AG10803 (cell line): ENCODE data around the gene CYP4F11.
"Not testable (repeated sequence)": the region's sequence is repeated elsewhere in the genome, so short reads cannot be mapped to it uniquely, and the experiment has no call there.

ENCODE experiments used
- DNase-seq: peaks from one replicate; pipeline ENCODE4 v3.0.0; 2010; ENCODE audit warnings: low read depth
- H3K4me3 ChIP-seq: 2 replicates; pipeline ENCODE4 v1.5.1; 2011; ENCODE audit warnings: mild to moderate bottlenecking, low read length, control low read depth
- CTCF ChIP-seq: conservative IDR thresholded peaks from 2 replicates; pipeline ENCODE4 v1.5.1; 2011; ENCODE audit warnings: mild to moderate bottlenecking, low read length, control low read depth, inconsistent platforms

The CYP4F11 gene, protein sequence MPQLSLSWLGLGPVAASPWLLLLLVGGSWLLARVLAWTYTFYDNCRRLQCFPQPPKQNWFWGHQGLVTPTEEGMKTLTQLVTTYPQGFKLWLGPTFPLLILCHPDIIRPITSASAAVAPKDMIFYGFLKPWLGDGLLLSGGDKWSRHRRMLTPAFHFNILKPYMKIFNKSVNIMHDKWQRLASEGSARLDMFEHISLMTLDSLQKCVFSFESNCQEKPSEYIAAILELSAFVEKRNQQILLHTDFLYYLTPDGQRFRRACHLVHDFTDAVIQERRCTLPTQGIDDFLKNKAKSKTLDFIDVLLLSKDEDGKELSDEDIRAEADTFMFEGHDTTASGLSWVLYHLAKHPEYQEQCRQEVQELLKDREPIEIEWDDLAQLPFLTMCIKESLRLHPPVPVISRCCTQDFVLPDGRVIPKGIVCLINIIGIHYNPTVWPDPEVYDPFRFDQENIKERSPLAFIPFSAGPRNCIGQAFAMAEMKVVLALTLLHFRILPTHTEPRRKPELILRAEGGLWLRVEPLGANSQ

DNA sequence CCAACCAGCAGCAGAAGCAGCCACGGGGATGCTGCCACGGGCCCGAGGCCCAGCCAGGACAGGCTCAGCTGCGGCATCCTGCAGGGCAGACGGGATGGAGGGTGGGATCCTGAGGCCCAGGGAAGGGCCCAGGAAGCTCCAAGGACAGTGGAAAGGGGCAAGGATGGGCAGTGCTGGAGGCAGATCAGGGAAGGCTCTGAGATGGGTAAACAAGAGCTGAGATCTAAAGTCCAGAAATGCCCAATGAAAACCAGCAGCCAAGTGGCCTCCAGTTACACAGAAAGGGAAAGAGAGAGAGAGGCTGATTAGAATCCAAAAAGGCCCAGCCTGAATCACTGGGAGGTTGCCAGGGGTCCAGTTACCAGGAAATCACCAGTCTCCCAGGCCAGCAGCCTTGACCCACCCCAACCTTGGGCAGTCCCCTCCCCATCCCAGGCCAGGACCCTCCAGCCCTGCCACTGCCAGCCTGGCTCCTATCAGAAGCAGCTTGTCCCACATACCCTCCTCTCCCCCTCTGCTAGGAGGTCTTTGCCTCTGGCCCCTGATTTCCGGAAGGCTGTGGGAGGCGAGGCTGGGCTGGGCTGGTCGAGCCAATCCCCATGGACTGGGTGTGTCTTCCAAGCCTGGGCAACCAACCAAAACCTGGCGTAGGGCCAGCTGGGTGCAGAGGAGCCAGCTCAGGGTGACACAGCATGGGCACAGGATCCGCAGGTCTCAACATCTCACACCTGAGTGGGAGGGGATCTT is at the start of gene CYP4F11:
CYP4F11 (minus strand) TSS at position 198 of the 747 bp plus-strand sequence; CDS start at position 77, 121 bp downstream.
- TF ChIP-seq CTCF, result no peak
- no peak for DNase-seq
- no peak within 1 kb of the TSS for H3K4me3 ChIP-seq

DNA sequence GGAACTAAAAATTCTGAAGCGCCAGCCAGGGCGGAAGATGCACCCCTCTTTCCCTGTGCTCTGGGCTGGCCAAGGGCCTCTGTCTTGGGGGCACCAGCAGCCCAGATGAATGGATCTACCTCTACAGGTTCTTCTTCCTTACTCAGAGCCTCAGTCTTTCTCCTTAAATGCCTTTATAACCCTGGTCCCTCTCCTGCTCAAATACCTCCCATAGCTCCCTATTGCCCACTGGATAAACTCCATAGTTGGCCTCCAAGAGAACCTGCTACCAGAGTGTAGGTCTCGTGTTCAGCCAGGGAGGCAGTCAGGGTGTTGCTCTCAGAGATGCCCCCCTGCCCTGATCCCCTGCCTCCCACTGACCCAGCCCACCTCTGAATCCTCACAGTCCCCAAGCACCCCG is 45.0 kb upstream of the CYP4F11 start:
- DNase-seq, result no peak
- TF ChIP-seq CTCF, result no peak
- H3K4me3 ChIP-seq, result no peak overlapping the region

GRCh38 chr19:15977690-15978089 is 43.4 kb upstream of the CYP4F11 start:
- no peak for TF ChIP-seq CTCF
- H3K4me3 ChIP-seq, result no peak overlapping the region
- DNase-seq, result no peak

DNA sequence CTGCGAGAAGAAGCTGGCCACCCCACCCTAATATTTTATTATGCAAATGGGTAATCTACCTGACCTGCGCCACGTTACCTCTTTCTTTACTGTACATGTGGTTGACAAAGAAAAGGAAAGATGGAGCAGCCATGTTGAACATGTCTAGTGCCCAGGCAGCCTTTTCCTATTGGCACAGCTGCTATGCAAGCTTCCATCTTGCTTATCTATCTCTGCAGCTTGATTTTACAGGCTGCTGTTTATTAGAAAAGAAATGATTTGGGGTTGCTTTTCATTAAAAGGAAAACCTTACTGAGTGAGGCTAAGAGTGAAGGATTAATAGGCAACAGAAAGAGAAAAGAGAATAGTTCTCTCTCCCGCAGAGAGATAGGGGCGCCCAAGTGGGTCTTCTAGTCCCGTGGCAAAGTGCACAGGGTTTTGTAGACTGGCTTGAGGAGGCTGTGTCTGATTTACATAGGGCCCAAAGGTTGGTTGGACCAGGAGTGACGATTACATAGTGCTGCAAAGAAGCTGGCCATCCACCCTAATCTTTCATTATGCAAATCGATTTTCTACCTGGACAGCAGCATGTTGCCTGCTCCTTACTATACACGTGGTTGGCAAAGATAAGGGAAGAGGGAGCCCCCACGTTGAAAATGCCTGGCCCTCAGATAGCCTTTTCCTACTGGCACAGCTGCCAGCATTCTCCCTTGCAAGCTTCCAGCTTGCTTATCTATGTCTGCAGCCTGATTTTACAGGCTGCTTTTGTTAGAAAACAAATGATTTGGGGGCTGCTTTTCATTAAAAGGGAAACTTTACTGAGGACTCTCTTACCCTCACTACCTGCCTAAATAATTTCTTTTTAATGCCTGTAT is 42.7 kb upstream of the CYP4F11 start:
- no peak for DNase-seq
- H3K4me3 ChIP-seq, result no peak overlapping the region
- TF ChIP-seq CTCF, result no peak

DNA sequence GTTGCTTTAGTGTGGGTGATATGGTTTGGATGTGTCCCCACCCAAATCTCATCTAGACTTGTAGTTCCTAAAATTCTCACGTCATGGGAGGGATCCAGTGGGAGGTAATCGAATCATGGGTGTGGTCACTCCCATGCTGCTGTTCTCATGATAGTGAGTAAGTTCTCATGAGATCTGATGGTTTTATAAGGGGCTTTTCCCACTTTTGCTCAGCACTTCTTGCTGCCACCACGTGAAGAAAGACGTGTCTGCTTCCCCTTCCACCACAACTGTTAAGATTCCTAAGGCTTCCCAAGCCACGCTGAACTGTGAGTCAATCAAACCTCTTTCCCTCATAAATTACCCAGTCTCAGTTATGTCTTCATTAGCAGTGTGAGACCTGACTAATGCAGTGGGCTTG is 40.5 kb upstream of the CYP4F11 start:
- no peak overlapping the region for H3K4me3 ChIP-seq
- DNase-seq, result no peak
- TF ChIP-seq CTCF, result no peak

DNA sequence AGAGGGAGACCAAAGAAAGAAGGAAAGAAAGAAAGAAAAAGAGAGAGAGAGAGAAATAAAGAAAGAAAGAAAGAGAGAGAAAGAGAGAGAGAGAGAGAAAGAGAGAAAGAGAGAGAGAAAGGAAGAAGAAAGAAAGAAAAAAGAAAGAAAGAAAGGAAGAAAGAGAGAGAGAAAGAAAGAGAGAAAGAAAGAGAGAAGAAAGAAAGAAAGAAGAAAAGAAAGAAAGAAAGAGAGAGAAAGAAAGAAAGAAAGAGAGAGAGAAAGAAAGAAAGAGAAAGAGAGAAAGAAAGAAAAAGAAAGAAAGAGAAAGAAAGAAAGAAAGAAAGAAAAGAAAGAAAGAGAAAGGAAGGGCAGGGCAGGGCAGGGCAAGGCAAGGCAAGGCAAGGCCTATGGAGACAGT is 37.7 kb upstream of the CYP4F11 start:
- H3K4me3 ChIP-seq, DNase-seq: not testable (repeated sequence)

GRCh38 chr19:15971224-15971780 is 37.0 kb upstream of the CYP4F11 start:
- no peak for TF ChIP-seq CTCF
- H3K4me3 ChIP-seq, result no peak overlapping the region
- DNase-seq, result no peak
